HEK293T (cell line): ENCODE data around the gene LRRC37A2.
"Not testable (repeated sequence)": the region's sequence is repeated elsewhere in the genome, so short reads cannot be mapped to it uniquely, and the experiment has no call there.

Experiments used
- ARNT ChIP-seq: fragments of 450-650 bp; IDR thresholded peaks from 2 replicates; pipeline ENCODE4 v1.6.1; 2017; ENCODE audit warnings: mild to moderate bottlenecking
- BHLHE40 ChIP-seq: fragments of 450-650 bp; IDR thresholded peaks from 2 replicates; pipeline ENCODE4 v1.6.1; 2016; ENCODE audit warnings: mild to moderate bottlenecking, moderate library complexity, borderline replicate concordance
- ELF4 ChIP-seq: fragments of 450-650 bp; IDR thresholded peaks from 2 replicates; pipeline ENCODE4 v1.6.1; 2017; ENCODE audit warnings: antibody characterized with exemption
- FOXA1 ChIP-seq: fragments of 450-650 bp; IDR thresholded peaks from 2 replicates; pipeline ENCODE4 v1.6.1; 2016; ENCODE audit warnings: mild to moderate bottlenecking
- FOXK2 ChIP-seq: fragments of 450-650 bp; IDR thresholded peaks from 2 replicates; pipeline ENCODE4 v1.6.1; 2016; ENCODE audit warnings: mild to moderate bottlenecking
- FOXM1 ChIP-seq: fragments of 450-650 bp; IDR thresholded peaks from 2 replicates; pipeline ENCODE4 v1.6.1; 2017; ENCODE audit warnings: mild to moderate bottlenecking, borderline replicate concordance
- HDGF ChIP-seq: fragments of 450-650 bp; IDR thresholded peaks from 2 replicates; pipeline ENCODE4 v1.6.1; 2017; ENCODE audit warnings: antibody characterized with exemption, borderline replicate concordance
- LEF1 ChIP-seq: fragments of 450-650 bp; IDR thresholded peaks from 2 replicates; pipeline ENCODE4 v1.6.1; 2017; ENCODE audit warnings: mild to moderate bottlenecking, borderline replicate concordance
- NFRKB ChIP-seq: fragments of 450-650 bp; IDR thresholded peaks from 2 replicates; pipeline ENCODE4 v1.6.1; 2016; ENCODE audit warnings: mild to moderate bottlenecking, moderate library complexity
- SP1 ChIP-seq: fragments of 450-650 bp; IDR thresholded peaks from 2 replicates; pipeline ENCODE4 v1.6.1; 2017
- SUZ12 ChIP-seq: fragments of 450-650 bp; IDR thresholded peaks from 2 replicates; pipeline ENCODE4 v1.6.1; 2016; ENCODE audit warnings: mild to moderate bottlenecking
- TARDBP ChIP-seq: fragments of 450-650 bp; IDR thresholded peaks from 2 replicates; pipeline ENCODE4 v1.6.1; 2016
- ZNF384 ChIP-seq: fragments of 450-650 bp; IDR thresholded peaks from 2 replicates; pipeline ENCODE4 v1.6.1; 2016
- TF ChIP-seq, protein P1 (sequence below): fragments of 450-650 bp; IDR thresholded peaks from 2 replicates; pipeline ENCODE4 v1.6.1; 2016

DNA sequence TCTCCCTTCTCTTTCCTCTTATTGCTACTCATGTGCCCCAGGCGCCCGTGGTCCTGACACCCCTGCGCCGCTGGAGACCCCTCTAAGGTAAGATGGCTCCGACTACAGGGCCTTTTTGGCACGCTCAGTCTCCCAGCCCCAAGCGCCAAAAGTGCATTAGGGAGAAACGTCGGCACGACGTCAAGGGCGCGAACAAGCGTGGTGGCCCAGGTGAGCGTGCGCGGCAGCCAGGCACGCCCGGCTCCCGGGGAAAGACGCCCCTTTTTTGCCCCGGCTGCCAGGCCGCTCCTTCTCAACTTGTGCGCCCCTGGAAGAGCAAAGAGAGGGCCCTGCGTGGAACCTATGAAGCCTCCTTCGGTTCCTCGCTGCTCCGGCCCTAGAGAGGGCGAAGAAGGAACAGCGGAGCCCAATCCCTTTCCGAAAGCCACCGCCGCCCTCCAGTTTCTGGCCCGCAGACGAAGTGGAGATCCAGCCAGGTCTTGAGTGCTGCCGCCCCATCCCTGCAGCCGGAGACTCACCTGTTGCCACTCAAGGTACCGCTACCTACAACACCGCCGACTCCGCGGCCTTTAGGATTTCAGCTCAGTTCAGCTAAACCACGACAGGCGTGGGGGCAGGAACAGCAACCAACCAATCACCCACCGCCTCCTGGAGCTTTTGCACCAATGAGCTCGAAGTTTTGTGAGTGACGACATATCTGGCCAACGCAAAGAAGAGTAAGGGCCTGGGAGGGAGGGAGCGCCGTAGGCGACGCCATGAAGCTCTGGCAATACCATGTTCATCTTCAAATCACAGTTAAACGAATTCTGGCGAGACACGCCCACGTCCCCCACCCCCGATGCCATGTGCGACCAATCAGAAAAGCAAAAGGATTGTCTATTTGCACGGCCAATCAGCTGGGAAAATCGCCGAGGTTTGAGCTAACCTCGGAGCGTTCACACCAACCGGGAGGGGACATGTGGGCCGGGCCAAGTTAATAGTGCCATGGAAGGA lies 67.1 kb downstream of the LRRC37A2 start, which contains the start of gene ARL17A:
- not testable (repeated sequence) for TF ChIP-seq SUZ12, ELF4, HDGF, ZNF384, LEF1, TARDBP, FOXA1, FOXK2, BHLHE40, NFRKB, SP1, FOXM1, ARNT
- TF ChIP-seq, protein P1, sequence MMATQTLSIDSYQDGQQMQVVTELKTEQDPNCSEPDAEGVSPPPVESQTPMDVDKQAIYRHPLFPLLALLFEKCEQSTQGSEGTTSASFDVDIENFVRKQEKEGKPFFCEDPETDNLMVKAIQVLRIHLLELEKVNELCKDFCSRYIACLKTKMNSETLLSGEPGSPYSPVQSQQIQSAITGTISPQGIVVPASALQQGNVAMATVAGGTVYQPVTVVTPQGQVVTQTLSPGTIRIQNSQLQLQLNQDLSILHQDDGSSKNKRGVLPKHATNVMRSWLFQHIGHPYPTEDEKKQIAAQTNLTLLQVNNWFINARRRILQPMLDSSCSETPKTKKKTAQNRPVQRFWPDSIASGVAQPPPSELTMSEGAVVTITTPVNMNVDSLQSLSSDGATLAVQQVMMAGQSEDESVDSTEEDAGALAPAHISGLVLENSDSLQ, result not testable (repeated sequence)
